CD4-positive, alpha-beta T cell (primary cell): ENCODE measurements around the gene TCP11. TPM values are rescaled to one million over a fixed set of nuclear protein-coding genes. Genes with fewer than 3 reads are reported as not detected.

Experiments used
- ATAC-seq: fragments of 200-7000 bp; cut with Tn5 transposase; one replicate; pipeline ENCODE4 v1.10.0; 2022; ENCODE audit warnings: mild to moderate bottlenecking; ENCODE audit not compliant: poor library complexity
- CTCF ChIA-PET: fragments of 350-600 bp; sonication (Branson Sonifier 250); formaldehyde crosslinking; loops from one replicate; lab custom pipeline; 2021; ENCODE audit warnings: antibody characterized with exemption, inconsistent platforms; lab: Charles Lee
- POLR2A ChIA-PET: fragments of 350-600 bp; sonication (Branson Sonifier 250); formaldehyde crosslinking; loops from one replicate; lab custom pipeline; 2021; ENCODE audit warnings: antibody characterized with exemption, inconsistent platforms; lab: Charles Lee
- DNase-seq, 14 experiments: peaks; one replicate each; pipeline ENCODE4 v3.0.0-alpha.2; 2013 to 2020; ENCODE audit warnings: mixed read lengths in 2 of 14
- H3K27ac ChIP-seq, 2 donors: one replicate each; pipeline versions ENCODE4 v1.5.1 to v1.7.0; 2013; ENCODE audit warnings: low read length in 2 of 2, low read depth in 1 of 2, mild to moderate bottlenecking in 1 of 2
- H3K27me3 ChIP-seq, 2 experiments: 1 replicate in 1 of 2; 2 replicates in 1 of 2; pipeline versions ENCODE4 v1.6.1 to v1.7.0; 2013; ENCODE audit warnings: low read length in 2 of 2, control low read depth in 1 of 2, mild to moderate bottlenecking in 1 of 2, moderate library complexity in 1 of 2; ENCODE audit not compliant: insufficient read depth in 2 of 2, control insufficient read depth in 1 of 2
- H3K36me3 ChIP-seq: one replicate; pipeline ENCODE4 v1.6.1; 2013; ENCODE audit warnings: low read length, control low read depth; ENCODE audit not compliant: insufficient read depth
- H3K4me1 ChIP-seq: one replicate; pipeline ENCODE4 v1.6.1; 2013; ENCODE audit warnings: low read length, control low read depth; ENCODE audit not compliant: insufficient read depth
- H3K4me3 ChIP-seq: one replicate; pipeline ENCODE4 v1.5.1; 2013; ENCODE audit warnings: mild to moderate bottlenecking, low read length, moderate library complexity
- H3K9me3 ChIP-seq, 2 experiments: 1 replicate in 1 of 2; 2 replicates in 1 of 2; pipeline versions ENCODE4 v1.6.1 to v1.7.0; 2013; ENCODE audit warnings: low read length in 2 of 2, mild to moderate bottlenecking in 2 of 2, control low read depth in 1 of 2, moderate library complexity in 1 of 2; ENCODE audit not compliant: control insufficient read depth in 1 of 2, insufficient read depth in 1 of 2
- H3K27ac Mint-ChIP-seq: one replicate; pipeline ENCODE4 v1.8.0; 2020; ENCODE audit warnings: mixed read lengths
- H3K27me3 Mint-ChIP-seq: one replicate; pipeline ENCODE4 v1.8.0; 2021; ENCODE audit warnings: mixed read lengths
- H3K36me3 Mint-ChIP-seq: one replicate; pipeline ENCODE4 v1.8.0; 2021; ENCODE audit warnings: low read depth, mixed read lengths
- H3K4me1 Mint-ChIP-seq: one replicate; pipeline ENCODE4 v1.8.0; 2021; ENCODE audit warnings: low read depth, mixed read lengths
- H3K4me3 Mint-ChIP-seq: one replicate; pipeline ENCODE4 v1.8.0; 2020; ENCODE audit warnings: mild to moderate bottlenecking, mixed read lengths
- H3K9me3 Mint-ChIP-seq: one replicate; pipeline ENCODE4 v1.8.0; 2020; ENCODE audit warnings: mixed read lengths
- CTCF ChIP-seq: fragments of 200-600 bp; IDR thresholded peaks from one replicate; pipeline ENCODE4 v1.8.0; 2022; ENCODE audit warnings: antibody characterized with exemption, mild to moderate bottlenecking
- intact Hi-C, 2 experiments: fragments of 100-400 bp; cut with DNase I in 1 of 2; cut with micrococcal nuclease in 1 of 2; formaldehyde crosslinking; loops; one replicate each; pipeline versions ENCODE4 v1.15.1 to v1.9.0; 2023 to 2025; cut with DNase I, micrococcal nuclease
- total RNA-seq, 174 experiments: library from RNA in 2 of 174; stranded (reverse) in 2 of 174; gene quantifications; one replicate each; pipeline ENCODE4 v1.2.3 and lab custom pipeline; 2021 to 2026

Gene TCP11
- total RNA-seq, 2 experiments from 2014 or later, result not detected

GRCh38 chr6:35073211-35073610, 67.9 kb downstream of the TCP11 start:
- POLR2A ChIA-PET, result no interaction called here
- Histone ChIP-seq H3K27me3 (no peaks in the 10 kb centered on the region), H3K4me1 (no peaks in the 10 kb centered on the region), H3K36me3 (peaks cover 16% of the 10 kb centered on the region), H3K27ac (no peak overlapping the region), H3K4me3 (no peak overlapping the region), H3K9me3 (no peaks in the 10 kb centered on the region)
- intact Hi-C loops, result no loop called here
- DNase-seq (no peak), ATAC-seq (no peak)
- H3K36me3 Mint-ChIP-seq, result peaks cover 27% of the 10 kb centered on the region
- CTCF ChIA-PET, result no interaction called here
- no peak overlapping the region for H3K27ac Mint-ChIP-seq
- H3K4me1 Mint-ChIP-seq, result no peaks in the 10 kb centered on the region
- H3K9me3 Mint-ChIP-seq, result no peaks in the 10 kb centered on the region
- H3K27me3 Mint-ChIP-seq, result no peaks in the 10 kb centered on the region
- TF ChIP-seq CTCF, result no peak
- no peak overlapping the region for H3K4me3 Mint-ChIP-seq

GRCh38 chr6:35072698-35073055, 68.5 kb downstream of the TCP11 start:
- Mint-ChIP-seq H3K27ac (no peak overlapping the region), H3K36me3 (peaks cover 27% of the 10 kb centered on the region), H3K4me3 (no peak overlapping the region), H3K27me3 (no peaks in the 10 kb centered on the region), H3K9me3 (no peaks in the 10 kb centered on the region), H3K4me1 (no peaks in the 10 kb centered on the region)
- no peak overlapping the region for H3K4me3 ChIP-seq
- H3K27me3 ChIP-seq, result no peaks in the 10 kb centered on the region
- DNase-seq, result no peak
- intact Hi-C loops, result no loop called here
- TF ChIP-seq CTCF, result no peak
- ChIA-PET POLR2A (no interaction called here), CTCF (no interaction called here)
- H3K4me1 ChIP-seq, result no peaks in the 10 kb centered on the region
- H3K27ac ChIP-seq, result no peak overlapping the region
- H3K9me3 ChIP-seq, result no peaks in the 10 kb centered on the region
- ATAC-seq, result no peak
- peaks cover 12% of the 10 kb centered on the region for H3K36me3 ChIP-seq

- Mint-ChIP-seq H3K4me1 (no peaks in the 10 kb centered on the region), H3K27ac (no peak overlapping the region), H3K4me3 (no peak overlapping the region), H3K9me3 (no peaks in the 10 kb centered on the region), H3K27me3 (no peaks in the 10 kb centered on the region), H3K36me3 (peaks cover 22% of the 10 kb centered on the region)
- no peaks in the 10 kb centered on the region for H3K4me1 ChIP-seq
- no peak for ATAC-seq
- intact Hi-C loops, result no loop called here
- H3K4me3 ChIP-seq, result no peak overlapping the region
- ChIA-PET POLR2A (no interaction called here), CTCF (no interaction called here)
- H3K27ac ChIP-seq, result no peak overlapping the region
- TF ChIP-seq CTCF, result no peak
- no peak for DNase-seq
- no peaks in the 10 kb centered on the region for H3K9me3 ChIP-seq
- peaks cover 11% of the 10 kb centered on the region for H3K36me3 ChIP-seq
- no peaks in the 10 kb centered on the region for H3K27me3 ChIP-seq
These were observed 69.0 kb downstream of the TCP11 start for GRCh38 chr6:35072051-35072697.
